Measurements from ENCODE around the gene NKX6-1.

Gene NKX6-1

DNA sequence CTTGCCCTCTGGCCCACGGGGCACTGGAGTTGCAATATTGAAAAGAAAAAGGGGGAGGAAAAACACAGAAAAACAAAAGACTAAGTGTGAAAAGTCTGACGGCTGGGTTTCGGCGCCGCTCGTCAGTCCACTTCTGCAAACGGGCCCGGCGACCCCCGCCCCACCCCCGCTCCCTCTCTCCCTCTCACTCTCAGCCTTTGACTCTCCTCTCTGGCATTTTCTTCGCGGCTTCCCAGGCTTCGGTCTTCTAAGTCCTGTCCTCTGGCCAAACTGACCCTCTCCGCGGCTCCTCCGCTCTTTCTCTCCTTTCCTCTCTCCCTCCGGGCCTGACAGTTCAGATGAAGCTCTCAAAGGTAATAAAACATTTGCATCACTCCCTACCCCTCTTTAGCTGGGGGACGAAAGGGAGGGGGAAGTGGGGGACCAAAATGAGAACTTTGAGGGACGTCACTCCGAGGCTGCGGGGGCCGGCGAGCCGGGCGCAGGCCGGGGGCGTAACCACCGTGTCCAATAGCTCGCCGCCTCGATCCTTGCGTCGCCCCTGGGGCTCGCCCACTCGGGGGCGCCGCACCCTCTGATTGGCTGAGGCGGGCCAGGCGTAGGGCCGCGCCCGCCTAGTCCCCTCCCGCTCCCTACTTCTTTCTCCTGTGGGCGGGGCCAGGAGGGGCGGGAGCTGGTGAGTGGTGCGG lies at the start of gene NKX6-1:
Gene NKX6-1, minus strand, starts transcription at position 358 of the 689 bp plus-strand sequence. CDS start 1,064 bp downstream, outside the sequence.
- no peak for DNase-seq (ENCODE audit: low read depth in 2 of 2, low spot score in 1 of 2)

DNA sequence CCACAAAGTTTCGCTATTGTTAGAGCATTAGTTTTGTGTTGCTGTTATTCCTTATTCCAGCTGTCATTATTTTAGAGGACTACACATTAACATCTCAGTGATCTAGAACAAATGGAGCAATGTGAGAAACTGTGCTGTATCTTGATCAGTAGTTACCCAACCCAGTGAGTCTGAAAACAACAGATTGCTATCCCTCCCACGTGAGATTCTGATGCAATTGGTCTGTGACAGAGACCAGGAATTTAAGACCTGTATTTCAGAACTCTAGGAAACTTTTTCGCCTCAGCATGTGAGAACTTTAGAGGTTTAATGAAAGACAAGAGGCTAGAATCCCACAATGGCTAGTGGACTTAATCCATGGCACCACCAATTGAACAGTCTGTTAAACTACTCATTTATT lies 48.1 kb upstream of the NKX6-1 start:
- no peak for DNase-seq (ENCODE audit: low read depth in 2 of 2, low spot score in 1 of 2)

DNA sequence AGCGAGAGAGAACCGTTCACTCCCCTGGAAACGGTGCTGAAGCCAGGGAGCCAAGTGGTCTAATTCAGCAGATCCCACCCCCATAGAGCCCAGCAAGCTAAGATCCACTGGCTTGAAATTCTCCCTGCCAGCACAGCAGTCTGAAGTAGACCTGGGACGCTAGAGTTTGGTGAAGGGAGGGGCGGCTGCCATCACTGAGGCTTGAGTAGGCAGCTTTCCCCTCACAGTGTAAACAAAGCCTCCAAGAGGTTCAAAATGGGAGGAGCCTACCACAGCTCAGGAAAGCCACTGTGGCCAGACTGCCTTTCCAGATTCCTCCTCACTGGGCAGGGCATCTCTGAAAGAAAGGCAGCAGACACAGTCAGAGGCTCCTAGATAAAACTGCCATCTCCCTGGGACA lies 46.0 kb upstream of the NKX6-1 start:
- no peak for DNase-seq (ENCODE audit: low read depth in 2 of 2, low spot score in 1 of 2)

DNA sequence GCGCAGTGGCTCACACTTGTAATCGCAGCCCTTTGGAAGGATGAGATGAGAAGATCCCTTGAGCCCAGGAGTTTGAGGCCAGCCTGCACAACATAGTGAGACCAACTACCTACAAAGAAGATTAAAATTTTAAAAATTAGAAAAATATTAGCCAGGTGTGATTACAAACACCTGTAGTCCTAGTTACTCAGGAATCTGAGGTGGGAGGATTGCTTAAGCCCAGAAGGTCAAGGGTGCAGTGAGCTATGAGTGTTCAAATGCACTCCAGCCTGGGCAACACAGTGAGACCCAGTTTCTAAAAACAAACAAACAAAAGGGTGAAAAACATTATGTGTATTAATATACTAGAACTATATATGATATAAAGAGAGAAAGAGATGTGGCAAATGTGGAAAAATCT lies 36.8 kb upstream of the NKX6-1 start:
- no peak for DNase-seq (ENCODE audit: low read depth in 2 of 2, low spot score in 1 of 2)

DNA sequence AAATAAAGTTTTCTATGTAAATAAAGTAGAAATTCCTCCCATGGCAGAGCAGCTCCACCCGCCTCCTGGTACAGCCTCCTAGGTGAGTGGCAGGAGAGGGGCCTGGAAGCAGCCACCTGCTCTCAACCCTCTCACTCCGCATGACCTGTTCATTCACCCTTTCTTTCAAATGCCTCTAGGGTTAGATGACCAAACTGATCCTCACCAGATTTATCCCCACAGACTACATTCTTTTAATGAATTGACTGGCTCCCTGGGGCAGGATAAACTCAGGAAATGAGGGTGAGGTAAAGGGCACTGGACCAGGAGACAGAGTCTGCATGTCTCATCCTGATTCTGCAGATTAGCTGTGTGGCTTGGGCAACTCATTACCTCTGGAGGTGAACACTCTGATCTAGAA lies 32.6 kb upstream of the NKX6-1 start:
- DNase-seq (ENCODE audit: low read depth in 2 of 2, low spot score in 1 of 2), result no peak

DNA sequence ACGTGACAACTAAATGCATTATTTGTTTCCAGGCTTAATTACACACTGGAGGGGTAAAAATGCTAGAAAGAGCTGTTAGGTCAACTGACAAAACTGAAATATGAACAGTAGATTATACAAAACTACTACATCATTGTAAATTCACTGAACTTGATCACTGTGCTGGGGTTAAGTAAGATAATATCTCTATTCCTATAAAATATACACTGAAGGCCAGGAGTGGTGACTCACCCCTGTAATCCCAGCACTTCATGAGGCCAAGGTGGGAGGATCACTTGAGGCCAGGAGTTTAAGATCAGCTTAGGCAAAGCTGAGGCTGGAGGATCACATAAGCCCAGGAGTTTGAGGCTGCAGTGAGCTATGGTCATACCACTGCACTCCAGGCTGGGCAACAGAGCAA lies 31.8 kb upstream of the NKX6-1 start:
- no peak for DNase-seq (ENCODE audit: low read depth in 2 of 2, low spot score in 1 of 2)

DNA sequence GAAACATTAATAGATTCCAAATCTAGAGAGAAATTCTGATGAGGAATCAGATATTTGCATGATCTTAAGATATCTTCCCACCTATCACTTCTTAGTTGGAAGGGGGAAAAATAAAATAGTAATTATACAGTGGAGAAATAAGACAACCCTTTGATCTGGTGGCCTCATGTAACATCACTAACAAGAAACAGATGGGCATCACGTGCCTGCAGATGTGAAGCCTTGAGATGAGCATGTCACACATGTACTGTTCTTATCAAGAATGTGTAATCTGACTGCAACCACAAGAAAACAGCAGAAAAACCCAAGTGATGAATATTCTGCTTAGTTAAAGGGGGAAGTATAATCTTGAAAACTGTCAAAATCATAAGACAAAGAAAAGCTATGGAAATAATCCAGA lies 31.4 kb upstream of the NKX6-1 start:
- no peak for DNase-seq (ENCODE audit: low read depth in 2 of 2, low spot score in 1 of 2)

DNA sequence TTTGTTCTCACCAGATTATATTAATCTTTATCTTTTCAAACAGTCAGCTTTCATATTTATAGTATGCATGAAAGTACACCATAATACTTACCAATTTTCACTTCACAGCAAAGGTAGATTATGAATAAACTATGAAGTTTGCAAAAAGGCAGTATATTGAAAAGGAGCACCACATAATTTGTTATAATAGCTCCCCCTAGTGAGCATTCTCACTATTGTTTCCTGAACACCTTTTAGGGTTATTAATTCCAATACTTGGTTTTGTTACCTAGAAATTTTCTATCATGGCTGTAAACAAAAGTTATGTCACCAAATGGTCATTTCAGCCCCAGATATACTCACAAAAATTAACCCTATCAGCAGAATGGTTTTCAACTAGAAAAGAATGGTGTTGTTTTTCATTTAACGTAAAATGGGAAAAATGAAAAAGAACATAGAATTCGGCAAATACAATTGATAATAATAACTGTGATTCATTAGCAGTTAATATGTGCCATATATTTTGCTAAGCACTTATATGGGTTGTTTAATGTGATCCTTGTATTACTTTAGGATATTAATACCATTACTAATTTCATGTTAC lies 30.2 kb upstream of the NKX6-1 start:
- DNase-seq (ENCODE audit: low read depth in 2 of 2, low spot score in 1 of 2), result no peak

DNA sequence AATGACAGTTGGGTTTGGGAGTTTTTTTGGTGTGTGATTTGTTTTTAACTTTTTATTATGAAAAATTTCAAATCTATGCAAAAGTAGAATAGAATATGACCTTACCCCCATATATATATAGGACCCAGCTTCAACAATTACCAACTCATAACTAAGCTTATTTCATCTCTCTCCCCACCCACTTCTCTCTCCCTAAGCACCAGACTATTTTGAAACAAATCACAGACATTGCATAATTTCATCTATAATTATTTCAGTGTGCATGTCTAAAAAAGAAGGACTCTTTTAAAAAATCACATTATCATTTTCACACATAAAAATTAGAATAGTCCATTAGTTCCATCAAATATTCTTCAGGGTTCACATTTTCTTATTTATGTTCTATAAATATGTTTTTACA lies 28.3 kb upstream of the NKX6-1 start:
- DNase-seq (ENCODE audit: low read depth in 2 of 2, low spot score in 1 of 2), result no peak

DNA sequence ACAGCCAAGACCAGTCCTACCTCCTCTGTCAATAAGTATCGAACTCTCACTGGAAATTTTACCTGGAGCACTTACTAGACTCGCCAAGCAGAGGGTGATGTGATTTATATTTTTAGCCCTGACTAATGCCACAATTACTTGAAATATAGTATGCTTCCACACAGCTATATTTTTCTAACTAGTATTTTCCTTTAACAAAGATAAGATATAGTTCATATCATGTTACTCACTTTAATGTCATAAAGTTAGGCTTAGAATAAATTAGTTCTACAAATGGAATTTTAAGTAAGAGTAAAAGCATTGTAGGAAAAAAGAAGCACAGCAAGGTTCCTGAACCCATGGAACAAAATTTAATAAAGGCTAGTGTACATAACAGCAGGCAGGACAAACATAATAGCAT lies 16.0 kb upstream of the NKX6-1 start:
- no peak for DNase-seq (ENCODE audit: low read depth in 2 of 2, low spot score in 1 of 2)

DNA sequence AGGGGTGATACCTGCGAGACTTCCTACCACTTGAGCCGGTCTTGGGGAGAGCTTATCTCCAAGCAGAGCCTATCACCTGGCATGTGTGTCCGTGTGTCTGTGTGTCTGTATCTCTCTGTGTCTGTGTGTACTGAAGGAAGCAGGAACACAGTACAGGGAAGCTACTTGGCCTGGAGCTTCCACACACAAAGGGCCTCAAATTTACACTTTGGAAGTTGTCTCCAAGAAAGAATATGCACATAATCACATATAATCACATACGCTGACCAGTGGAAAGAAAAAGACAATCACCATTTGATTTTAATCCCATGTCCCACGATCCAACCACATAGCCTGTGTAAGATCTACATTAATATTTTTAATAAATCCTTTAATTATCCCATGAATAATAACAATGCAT lies 13.2 kb upstream of the NKX6-1 start:
- DNase-seq (ENCODE audit: low read depth in 2 of 2, low spot score in 1 of 2), result no peak

DNA sequence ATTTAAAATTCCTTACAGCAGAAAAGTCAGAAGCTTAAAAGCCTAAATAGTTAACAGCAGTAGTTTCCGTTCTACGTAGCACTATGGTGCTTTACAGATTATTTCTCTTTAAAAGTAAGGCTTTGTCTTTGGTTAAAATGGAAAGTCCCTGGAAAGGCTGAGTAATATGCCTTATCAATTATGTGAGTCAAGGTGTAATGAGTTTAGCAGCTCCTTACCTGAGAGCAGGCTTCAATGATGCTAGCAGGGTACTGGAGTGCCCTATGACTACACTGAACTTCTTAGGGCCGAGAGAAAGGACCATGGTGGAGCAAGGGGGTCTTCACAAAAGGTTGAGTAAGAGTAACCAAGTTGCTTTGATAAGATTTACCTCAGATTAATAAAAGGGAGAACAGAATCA lies 12.6 kb upstream of the NKX6-1 start:
- no peak for DNase-seq (ENCODE audit: low read depth in 2 of 2, low spot score in 1 of 2)

DNA sequence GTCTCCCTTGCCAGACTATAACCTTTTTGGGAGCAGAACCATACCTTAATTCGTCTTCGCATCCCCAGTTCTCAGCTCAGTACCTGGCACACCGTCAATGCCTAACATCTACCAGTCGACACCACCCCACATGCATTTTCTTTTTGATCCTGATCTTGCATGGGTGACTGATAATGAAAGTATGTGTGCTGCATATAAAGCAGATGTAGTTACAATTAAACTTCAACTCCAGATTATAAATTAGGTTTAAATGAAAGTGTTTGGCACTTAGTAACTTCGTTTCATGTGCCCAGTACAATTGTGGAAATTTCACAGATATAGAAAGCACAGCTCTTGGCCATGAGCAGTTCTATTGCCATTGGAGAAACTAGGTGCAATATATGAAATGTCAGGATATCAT lies 8.8 kb upstream of the NKX6-1 start:
- DNase-seq (ENCODE audit: low read depth in 2 of 2, low spot score in 1 of 2), result no peak

DNA sequence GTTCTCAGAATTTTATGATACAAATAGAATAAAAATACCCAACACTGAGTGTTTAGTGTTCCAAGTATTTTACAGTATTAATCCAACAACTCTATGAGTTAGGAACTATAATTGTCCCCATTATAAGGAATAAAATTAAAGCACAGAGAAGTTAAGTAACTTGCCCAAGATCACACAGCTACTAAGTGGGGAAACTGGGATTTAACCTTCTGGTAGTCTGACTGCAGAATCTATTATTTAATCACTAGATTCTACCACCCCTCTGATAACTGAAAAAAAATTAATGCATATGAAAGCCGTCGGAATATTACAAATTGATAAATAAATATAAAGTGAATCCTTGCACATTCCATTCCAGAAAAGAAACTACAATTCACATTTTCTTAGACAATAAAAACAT lies 5.7 kb upstream of the NKX6-1 start:
- DNase-seq (ENCODE audit: low read depth in 2 of 2, low spot score in 1 of 2), result no peak

DNA sequence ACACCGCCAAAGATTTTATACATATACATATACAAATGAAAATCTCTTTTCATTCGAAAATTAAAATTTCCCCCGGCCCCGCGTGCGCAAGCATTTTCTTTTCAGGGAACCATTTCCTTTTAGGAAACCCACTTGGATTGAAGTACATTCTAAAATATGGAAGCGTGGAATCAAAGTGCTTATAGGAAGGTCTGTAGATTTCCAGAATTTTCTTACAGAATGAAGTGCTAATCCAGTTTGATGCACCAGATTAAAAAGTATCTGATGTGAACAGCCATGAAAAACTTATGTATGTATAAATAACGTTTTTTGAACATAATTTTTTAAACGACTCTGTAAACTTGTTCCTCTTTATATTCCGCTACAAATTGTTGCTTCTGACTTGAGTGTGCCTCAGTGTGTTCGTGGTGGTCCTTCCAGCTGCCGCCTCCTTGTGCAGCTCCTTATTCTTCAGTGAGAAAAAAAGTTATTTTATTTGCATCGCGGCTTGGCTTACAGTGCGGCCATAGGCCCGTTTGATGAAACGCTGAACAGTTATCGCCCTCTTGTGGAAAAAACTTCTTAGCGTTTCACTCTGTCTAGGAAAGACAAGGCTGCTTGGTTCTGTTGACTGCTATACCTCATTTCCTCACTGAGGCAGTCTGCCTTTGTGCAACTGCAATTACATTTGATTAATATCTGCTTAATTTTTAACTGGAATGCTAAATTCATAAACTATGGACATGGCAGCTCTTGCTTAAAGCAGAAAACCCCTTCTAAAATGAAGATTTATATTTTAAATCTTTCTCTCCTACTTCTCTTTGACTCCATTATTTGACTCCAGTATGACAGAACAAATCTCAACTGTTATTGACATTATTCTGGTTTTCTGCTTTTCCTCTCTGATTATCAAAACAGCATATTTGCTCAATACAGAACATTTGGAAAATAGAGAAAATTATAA lies 4.7 kb upstream of the NKX6-1 start:
- DNase-seq (ENCODE audit: low read depth in 2 of 2, low spot score in 1 of 2), result no peak

DNA sequence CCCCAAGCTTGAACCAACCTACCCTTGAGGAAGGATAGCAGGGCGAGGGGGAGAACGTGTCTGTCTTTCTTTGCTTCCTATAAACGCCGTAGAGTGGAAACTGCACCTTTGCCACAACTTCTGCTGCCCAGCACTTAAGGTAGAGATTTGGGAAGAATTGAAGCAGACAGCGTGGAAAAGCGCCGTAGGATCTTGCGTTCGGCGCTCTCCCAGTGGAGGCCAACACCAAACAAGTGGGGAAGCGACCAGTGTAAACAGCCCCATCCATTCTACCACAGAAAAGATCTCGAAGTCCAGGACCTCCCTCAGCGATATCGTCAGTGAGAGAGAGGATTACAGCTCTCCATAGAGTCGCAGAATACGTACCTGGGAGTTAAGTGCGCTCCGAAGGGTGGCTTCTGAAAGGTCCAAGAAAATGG lies 3.9 kb upstream of the NKX6-1 start:
- no peak for DNase-seq (ENCODE audit: low read depth in 2 of 2, low spot score in 1 of 2)

DNA sequence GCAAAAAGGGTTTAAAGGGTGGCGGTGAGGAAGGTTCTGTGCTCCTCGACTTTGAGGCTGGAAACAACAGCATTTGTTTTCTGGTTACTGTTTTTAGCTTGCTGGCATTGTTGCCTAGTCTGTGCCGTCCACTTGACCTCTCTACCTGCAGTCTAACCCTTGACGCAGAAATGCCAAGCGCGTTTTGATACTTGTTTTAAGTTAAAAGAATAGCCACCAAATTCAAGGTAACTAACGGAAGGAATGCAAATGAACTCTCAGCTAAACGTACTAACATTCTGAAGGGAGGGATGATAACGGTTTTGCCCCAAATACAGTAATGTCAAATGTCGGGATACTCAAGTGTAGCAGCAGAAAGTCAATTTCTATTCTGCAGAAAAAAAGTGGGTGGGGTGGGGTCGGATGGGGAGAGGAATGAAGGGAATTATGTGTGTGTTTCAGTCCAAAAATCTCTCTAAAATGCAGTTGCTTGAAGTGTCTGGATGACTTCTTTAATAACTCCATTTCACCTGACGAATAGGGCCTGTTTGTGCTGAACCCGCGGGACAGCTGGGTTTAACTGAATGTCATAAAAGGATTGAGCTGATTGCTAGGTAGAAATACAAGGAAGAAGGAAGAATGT lies 3.4 kb upstream of the NKX6-1 start:
- DNase-seq (ENCODE audit: low read depth in 2 of 2, low spot score in 1 of 2), result no peak

DNA sequence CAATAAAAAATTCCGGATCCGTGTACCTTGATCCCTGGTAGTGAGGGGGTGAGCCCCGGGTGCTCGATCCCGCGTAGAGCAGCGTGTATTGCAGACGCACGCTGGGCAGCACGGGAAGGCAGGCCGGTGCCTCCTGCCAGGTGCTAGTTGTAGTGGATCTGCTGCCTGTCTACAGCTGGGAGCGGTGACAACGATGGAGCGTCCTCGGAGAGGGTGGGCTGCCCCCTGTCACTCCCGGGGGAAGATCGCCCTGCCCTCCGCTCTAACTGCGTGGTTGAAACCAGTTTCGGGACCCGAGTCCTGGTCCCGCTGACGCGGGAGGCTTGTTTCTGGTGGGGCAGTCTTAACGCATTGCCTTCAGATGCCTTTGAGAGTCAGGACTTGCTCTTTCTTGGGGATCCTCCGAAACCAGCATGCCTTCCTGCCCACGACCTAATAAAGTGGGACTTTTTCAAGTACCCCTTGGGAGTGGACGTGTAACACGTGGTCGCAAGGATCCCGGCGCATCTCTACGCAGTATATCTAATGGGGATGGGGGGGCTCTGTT lies 2.7 kb upstream of the NKX6-1 start:
- DNase-seq (ENCODE audit: low read depth in 2 of 2, low spot score in 1 of 2), result no peak

DNA sequence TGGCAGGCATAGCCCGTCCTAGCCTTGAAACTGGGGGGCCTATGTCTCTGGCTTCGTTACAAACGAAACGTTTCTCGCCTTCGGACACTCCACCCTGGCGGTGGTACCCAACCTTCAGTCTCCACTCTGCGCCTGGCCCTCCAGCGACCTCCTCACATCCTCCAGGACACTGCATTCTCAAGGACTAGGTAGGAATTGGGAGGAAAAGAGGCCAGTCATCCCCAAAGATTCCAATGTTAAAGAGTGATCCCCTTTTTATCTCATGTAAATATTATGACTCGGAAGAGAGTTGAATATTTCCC lies 2.1 kb upstream of the NKX6-1 start:
- DNase-seq (ENCODE audit: low read depth in 2 of 2, low spot score in 1 of 2), result no peak

DNA sequence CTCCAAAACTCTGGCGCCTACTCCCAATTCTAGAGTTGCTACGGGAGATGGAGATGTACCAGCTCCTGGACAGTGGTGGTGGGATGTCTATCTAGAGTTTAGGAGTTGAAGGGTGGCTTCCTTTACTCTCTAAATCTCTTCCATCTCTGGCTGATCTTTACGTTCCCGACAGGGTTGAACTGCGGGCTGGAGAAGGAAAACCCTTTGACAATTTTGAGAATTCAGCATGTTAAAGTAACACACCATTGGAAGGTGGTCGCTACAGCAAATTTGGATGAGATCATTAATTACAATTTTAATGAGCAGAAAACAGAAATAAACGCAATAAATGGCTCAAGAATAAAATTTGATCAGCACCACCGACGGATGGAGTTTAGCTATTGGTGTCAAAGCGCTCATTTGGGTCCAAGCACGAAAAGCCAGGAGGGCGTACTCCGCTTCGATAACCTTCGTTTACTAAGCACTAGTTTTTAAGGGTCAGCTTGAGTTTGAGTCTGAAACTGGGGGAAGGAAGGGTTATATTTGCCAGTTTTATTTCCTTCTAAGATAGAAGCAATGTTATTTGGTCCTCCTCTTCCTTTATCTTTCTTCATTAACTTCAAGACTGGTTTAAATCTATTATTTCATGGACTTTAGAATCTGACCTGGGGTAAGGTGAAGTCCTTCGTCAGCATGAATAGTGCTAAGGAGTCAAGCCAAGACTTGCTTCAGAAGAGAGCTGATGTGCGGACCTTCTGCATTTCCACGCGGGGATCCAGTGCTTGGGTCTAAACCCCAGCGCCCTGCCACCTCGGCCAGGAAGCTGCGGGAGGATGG lies 1.5 kb upstream of the NKX6-1 start:
- no peak for DNase-seq (ENCODE audit: low read depth in 2 of 2, low spot score in 1 of 2)

DNA sequence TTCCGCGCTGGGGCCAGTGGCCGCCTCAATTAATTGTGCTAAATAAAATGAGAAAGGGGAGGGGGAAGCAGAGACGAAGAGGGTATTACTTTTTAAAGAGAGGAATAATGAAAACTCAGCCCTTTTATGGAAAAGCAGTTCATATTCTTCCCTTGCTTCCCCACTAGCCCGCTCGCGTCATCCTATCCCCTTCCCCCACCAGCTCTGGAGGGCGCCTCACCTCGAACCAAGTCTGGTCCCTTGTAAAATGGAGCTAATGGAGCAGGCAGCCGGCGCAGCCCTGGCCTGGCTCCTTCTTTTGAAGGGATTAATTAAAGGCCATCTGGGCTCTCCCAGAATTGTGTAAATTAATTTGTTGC lies 511 bp upstream of the NKX6-1 start:
- no peak for DNase-seq (ENCODE audit: low read depth in 2 of 2, low spot score in 1 of 2)

Data from stimulated activated CD8-positive, alpha-beta memory T cell treated with anti-CD3 and anti-CD28 coated beads, Interleukin-4, amount 100 ng/mL, for 1 hour (primary cell).